ENCODE data around the gene LETM1.
A peak's percentile ranks its signal among the peaks of the same experiment; 100 is the strongest.

LETM1 gene

DNA sequence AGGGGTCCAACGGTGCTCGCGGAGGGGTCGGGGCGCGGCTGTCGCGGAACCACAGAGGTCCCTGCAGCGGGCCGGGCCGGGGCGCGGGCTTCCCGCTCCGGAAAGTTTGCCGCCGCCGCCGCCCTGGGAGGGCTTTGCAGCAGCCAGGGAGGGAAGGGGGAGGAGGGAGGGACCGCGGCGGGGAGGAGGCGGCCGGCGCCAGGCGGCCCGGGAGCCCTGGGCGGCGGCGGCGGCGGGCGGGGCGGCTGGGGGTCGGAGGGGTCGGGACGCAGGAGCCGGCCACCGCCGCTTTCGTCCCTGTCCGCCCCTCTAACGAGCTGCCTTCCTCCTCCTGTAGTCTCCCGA, 62.5 kb downstream of the LETM1 start:
- no peaks in the 10 kb centered on the region for H3K9me3 Mint-ChIP-seq
- H3K27ac Mint-ChIP-seq, result no peak overlapping the region
- ATAC-seq, result peak; percentile 43
- no peaks in the 10 kb centered on the region for H3K4me1 Mint-ChIP-seq
- no peaks in the 10 kb centered on the region for H3K36me3 Mint-ChIP-seq
- DNase-seq (ENCODE audit: low spot score in 2 of 2), result peak in 1 of 2 donors; percentile 11
- H3K4me3 Mint-ChIP-seq, result no peak overlapping the region

DNA sequence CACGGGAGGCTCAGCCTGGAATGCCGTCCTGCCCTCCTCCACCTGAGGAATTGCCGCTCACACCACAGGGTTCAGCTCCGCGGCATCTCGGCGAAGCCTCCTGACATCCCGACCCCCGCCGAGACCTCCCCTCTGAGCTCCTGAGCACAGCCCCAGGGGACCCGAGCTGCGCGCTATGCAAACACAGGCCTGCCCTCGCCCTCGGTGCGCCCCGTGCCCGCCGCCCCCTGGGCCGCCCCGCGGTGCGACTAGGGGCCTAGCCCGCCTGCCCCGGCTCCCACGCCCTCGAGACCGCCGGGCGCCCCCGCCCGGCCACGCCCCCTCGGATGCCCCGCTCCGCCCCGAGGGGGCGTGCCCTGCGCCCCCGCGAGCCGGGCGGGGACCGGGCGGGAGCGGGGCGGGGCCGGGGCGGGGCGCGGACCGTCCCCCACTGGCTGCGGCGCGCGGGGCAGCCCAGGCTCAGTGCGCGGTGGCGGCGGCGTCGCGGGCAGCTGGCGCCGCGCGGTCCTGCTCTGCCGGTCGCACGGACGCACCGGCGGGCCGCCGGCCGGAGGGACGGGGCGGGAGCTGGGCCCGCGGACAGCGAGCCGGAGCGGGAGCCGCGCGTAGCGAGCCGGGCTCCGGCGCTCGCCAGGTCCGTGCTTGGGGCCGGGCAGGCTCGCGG, 63.0 kb downstream of the LETM1 start, which contains the start of gene FGFR3:
Gene FGFR3 (plus strand): TSS at position 462 of the 664 bp plus-strand sequence. CDS start 642 bp downstream, outside the sequence.
- DNase-seq (ENCODE audit: low spot score in 2 of 2) (peak in 1 of 2 donors; percentile 66), ATAC-seq (peak; percentile 70)
- H3K9me3 Mint-ChIP-seq, result no peaks in the 10 kb centered on the region
- H3K4me3 Mint-ChIP-seq, result peak within 1 kb of the TSS; percentile 31
- no peak within 1 kb of the TSS for H3K27ac Mint-ChIP-seq
- H3K4me1 Mint-ChIP-seq, result no peaks in the 10 kb centered on the region
- H3K36me3 Mint-ChIP-seq, result no peaks in the 10 kb centered on the region

- no peaks in the 10 kb centered on the region for H3K4me1 Mint-ChIP-seq
- no peak overlapping the region for H3K27ac Mint-ChIP-seq
- no peaks in the 10 kb centered on the region for H3K9me3 Mint-ChIP-seq
- H3K4me3 Mint-ChIP-seq, result peak overlapping the region; percentile 31
- no peak for ATAC-seq
- no peak for DNase-seq (ENCODE audit: low spot score in 2 of 2)
- no peaks in the 10 kb centered on the region for H3K36me3 Mint-ChIP-seq
These were observed 63.7 kb downstream of the LETM1 start for GRCh38 chr4:1792158-1792831.

DNA sequence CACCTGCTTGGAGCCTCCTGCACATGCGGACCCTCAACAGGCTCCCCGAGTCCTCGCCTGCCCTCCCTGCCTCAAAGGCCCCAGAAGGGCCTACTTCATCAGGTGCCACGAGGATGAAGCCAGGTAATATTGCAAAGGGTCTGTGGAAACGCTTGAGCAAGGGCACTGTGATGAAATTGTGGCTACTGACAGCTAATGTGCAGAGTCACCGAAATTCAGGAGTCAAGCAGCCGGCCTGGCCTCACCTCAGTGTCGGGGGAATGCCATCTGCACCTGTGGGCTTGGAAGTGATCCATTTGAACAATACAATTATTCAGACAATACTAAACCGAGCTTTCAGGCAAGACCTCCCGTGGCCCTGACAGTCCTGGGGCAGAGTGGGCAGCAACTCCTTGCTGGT, 66.0 kb downstream of the LETM1 start:
- no peaks in the 10 kb centered on the region for H3K36me3 Mint-ChIP-seq
- DNase-seq (ENCODE audit: low spot score in 2 of 2) (no peak), ATAC-seq (no peak)
- H3K4me3 Mint-ChIP-seq, result no peak overlapping the region
- no peaks in the 10 kb centered on the region for H3K4me1 Mint-ChIP-seq
- H3K27ac Mint-ChIP-seq, result no peak overlapping the region
- H3K9me3 Mint-ChIP-seq, result no peaks in the 10 kb centered on the region

DNA sequence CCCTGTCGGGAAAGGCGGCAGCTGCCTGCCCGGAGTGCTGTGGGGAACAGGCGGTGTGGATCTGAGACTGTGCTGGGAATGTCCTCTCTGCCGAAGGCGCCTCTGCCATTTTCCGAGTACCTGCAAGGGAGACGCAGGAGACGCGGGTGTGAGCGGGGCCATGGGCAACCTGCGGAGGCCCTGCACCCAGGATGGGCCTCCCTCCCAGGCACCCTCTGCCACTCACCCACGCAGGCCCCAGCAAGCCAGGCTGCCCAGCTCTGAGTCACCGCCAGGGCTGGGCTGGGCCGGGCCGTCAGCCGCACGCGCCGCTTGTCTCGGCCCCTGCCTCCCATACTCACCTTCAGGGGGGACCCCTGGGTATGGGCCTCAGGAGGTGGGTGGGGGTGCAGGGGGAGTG, 66.4 kb downstream of the LETM1 start:
- Mint-ChIP-seq H3K9me3 (no peaks in the 10 kb centered on the region), H3K4me3 (no peak overlapping the region), H3K36me3 (no peaks in the 10 kb centered on the region), H3K4me1 (no peaks in the 10 kb centered on the region), H3K27ac (no peak overlapping the region)
- no peak for DNase-seq (ENCODE audit: low spot score in 2 of 2)
- ATAC-seq, result no peak

GRCh38 chr4:1788254-1788973, 67.5 kb downstream of the LETM1 start:
- H3K9me3 Mint-ChIP-seq, result no peaks in the 10 kb centered on the region
- no peaks in the 10 kb centered on the region for H3K4me1 Mint-ChIP-seq
- H3K36me3 Mint-ChIP-seq, result no peaks in the 10 kb centered on the region
- ATAC-seq (no peak), DNase-seq (ENCODE audit: low spot score in 2 of 2) (no peak)
- no peak overlapping the region for H3K4me3 Mint-ChIP-seq
- H3K27ac Mint-ChIP-seq, result no peak overlapping the region

GRCh38 chr4:1787411-1788077, 68.4 kb downstream of the LETM1 start:
- DNase-seq (ENCODE audit: low spot score in 2 of 2), result no peak
- no peaks in the 10 kb centered on the region for H3K4me1 Mint-ChIP-seq
- H3K36me3 Mint-ChIP-seq, result no peaks in the 10 kb centered on the region
- H3K27ac Mint-ChIP-seq, result no peak overlapping the region
- no peak for ATAC-seq
- no peaks in the 10 kb centered on the region for H3K9me3 Mint-ChIP-seq
- no peak overlapping the region for H3K4me3 Mint-ChIP-seq

DNA sequence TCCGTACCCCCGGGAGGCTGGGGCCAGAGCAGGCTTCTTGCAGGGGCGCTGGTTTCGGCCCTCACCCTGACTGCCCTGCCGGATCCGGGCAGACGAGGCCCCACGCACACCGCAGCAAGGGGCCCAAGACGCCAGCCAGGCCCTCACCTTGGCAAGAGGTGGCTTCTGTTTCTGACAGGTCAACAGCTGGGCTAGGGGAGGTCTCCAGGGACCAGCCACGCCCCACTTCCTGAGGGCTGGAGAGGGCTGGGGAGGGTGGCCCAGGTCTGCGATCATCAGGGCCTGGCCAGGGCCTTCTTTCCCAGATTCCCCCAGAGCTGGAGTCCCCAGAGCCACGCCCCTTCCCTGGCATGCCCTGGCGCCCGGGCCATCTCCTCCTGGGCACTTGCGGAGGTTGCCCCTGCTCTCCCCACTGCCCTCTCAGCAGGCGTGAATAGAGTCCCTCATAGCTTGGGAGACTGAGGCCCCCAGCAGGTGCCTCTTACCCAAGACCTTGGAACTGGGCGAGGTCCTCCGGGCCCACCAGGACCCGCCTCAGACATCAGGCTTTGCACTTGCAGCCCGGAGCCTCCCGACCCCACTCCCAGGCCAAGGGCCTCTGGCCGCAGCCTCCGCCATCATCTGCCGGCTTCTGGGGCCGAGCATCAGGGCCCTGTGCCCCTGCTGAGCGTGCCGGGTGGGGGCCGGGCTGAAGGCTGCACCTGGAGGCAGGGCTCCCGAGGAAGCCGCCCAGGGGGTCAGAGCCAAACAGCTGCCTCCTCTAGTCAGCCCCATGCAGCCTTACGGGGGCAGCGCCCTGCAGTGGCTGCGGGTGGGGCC, 69.2 kb downstream of the LETM1 start:
- Mint-ChIP-seq H3K9me3 (no peaks in the 10 kb centered on the region), H3K27ac (no peak overlapping the region), H3K36me3 (no peaks in the 10 kb centered on the region), H3K4me1 (no peaks in the 10 kb centered on the region), H3K4me3 (no peak overlapping the region)
- ATAC-seq, result no peak
- DNase-seq (ENCODE audit: low spot score in 2 of 2), result no peak

GRCh38 chr4:1785592-1785991, 70.4 kb downstream of the LETM1 start:
- Mint-ChIP-seq H3K4me1 (no peaks in the 10 kb centered on the region), H3K9me3 (no peaks in the 10 kb centered on the region), H3K27ac (no peak overlapping the region), H3K36me3 (no peaks in the 10 kb centered on the region), H3K4me3 (no peak overlapping the region)
- DNase-seq (ENCODE audit: low spot score in 2 of 2) (no peak), ATAC-seq (no peak)

DNA sequence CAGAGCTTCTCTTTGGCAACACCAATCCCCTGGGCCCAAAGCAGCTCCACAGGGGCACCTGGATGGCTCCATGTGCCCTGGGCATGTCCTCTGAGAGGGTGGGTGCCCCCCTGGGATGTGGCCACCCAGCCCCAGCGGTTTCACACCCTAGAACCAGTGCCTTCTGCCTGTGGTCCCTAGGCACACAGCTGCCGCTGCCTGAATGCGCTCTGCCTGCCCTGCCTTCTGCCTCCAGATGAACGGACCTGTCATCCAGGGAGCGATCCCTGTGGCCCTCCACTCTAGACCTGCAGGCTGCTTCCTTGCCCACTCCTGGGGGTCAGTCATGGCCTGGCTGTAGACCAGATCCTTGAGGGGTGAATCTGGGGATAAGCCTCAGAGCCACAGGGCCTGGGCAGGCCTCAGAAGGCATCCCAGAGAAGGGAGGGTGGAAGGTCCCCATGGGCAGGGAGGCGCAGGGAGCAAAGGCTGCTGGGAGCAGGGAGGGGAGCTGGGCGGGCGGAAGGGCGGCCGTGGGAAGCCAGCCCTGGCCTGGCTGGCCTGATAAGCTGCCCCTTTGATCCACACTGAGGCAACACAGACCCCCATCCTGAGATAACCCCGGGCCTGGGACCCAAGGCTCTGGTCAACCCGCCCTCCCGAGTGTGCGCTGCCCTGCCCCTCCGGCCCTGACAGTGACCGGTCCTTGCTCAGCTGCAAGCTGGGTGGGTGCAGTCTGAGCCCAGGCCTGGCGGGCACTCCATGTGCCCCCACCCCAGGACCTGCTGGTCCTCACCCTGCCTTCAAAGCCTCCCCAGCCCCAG, 71.0 kb downstream of the LETM1 start:
- ATAC-seq (no peak), DNase-seq (ENCODE audit: low spot score in 2 of 2) (no peak)
- Mint-ChIP-seq H3K27ac (no peak overlapping the region), H3K9me3 (no peaks in the 10 kb centered on the region), H3K4me1 (no peaks in the 10 kb centered on the region), H3K36me3 (no peaks in the 10 kb centered on the region), H3K4me3 (no peak overlapping the region)

DNA sequence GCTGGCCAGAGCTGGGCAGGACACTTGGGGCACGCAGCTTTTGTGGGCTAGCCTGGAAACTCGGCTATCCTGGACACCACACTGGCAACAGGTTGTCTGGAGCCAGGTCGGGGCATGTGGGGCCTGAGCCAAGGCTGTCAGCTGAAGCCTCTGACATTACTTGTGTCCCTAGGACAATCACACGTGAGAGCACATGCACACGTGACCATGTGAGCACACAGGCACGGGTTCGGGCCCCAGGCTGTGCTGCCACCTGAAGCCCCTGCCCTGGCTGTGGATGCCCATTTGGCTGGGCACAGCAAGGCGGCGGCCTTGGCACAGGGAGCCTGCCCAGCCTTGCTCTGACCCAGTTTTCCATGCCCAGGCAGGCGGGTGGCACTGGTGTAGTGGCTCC, 71.6 kb downstream of the LETM1 start:
- Mint-ChIP-seq H3K27ac (no peak overlapping the region), H3K4me1 (no peaks in the 10 kb centered on the region), H3K4me3 (no peak overlapping the region), H3K9me3 (no peaks in the 10 kb centered on the region), H3K36me3 (no peaks in the 10 kb centered on the region)
- no peak for ATAC-seq
- no peak for DNase-seq (ENCODE audit: low spot score in 2 of 2)

GRCh38 chr4:1783970-1784369, 72.0 kb downstream of the LETM1 start:
- no peaks in the 10 kb centered on the region for H3K4me1 Mint-ChIP-seq
- H3K27ac Mint-ChIP-seq, result no peak overlapping the region
- DNase-seq (ENCODE audit: low spot score in 2 of 2), result no peak
- H3K9me3 Mint-ChIP-seq, result no peaks in the 10 kb centered on the region
- H3K4me3 Mint-ChIP-seq, result no peak overlapping the region
- ATAC-seq, result no peak
- no peaks in the 10 kb centered on the region for H3K36me3 Mint-ChIP-seq

DNA sequence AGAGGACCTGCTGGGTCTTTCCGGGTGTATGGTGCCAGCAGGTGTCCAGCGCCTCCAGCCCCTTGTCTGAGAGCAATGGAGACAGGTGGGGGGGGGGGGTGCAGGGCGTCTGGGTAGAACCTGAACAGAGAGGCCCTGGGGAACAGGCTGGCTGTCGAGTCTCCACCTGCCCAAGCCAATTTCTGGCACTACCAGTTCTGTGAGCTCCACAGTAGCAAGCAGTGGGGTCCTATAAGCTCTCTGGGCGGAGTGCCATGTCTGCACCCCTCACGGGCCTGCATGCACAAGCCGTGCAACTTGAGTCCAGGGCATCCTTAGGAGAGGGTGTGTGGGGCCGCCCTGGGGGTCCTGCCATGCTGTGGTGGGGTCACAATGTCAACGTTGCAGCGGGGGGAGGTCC, 72.9 kb downstream of the LETM1 start:
- no peaks in the 10 kb centered on the region for H3K36me3 Mint-ChIP-seq
- DNase-seq (ENCODE audit: low spot score in 2 of 2), result no peak
- H3K4me3 Mint-ChIP-seq, result no peak overlapping the region

DNA sequence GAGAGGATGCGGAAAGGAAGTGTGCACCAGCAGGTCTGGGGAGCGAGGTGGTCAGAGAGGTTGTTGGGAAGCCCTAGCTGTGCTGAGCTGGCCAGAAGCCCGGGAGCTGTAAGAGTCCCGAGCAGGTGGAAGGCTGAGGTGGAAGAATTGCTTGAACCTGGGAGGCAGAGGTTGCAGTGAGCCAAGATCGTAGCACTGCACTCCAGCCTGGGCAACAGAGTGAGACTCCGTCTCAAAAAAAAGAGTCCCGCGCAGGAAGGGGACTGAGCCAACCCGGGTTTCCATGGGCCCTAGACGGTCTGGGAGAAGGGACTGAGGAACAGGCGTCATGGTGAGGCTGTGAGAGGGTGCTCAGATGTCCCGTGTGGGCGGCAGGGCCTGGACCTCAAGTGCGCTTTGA, 75.5 kb downstream of the LETM1 start:
- no peaks in the 10 kb centered on the region for H3K4me1 Mint-ChIP-seq
- no peak overlapping the region for H3K27ac Mint-ChIP-seq
- ATAC-seq (no peak), DNase-seq (ENCODE audit: low spot score in 2 of 2) (no peak)
- H3K36me3 Mint-ChIP-seq, result no peaks in the 10 kb centered on the region
- no peak overlapping the region for H3K4me3 Mint-ChIP-seq
- no peaks in the 10 kb centered on the region for H3K9me3 Mint-ChIP-seq

More for the DNA sequence above, 72.9 kb downstream of the LETM1 start:
- no peak overlapping the region for H3K27ac Mint-ChIP-seq
- ATAC-seq, result no peak
- no peaks in the 10 kb centered on the region for H3K9me3 Mint-ChIP-seq
- H3K4me1 Mint-ChIP-seq, result no peaks in the 10 kb centered on the region
